Measurements from ENCODE around the gene GDA.

GDA gene

DNA sequence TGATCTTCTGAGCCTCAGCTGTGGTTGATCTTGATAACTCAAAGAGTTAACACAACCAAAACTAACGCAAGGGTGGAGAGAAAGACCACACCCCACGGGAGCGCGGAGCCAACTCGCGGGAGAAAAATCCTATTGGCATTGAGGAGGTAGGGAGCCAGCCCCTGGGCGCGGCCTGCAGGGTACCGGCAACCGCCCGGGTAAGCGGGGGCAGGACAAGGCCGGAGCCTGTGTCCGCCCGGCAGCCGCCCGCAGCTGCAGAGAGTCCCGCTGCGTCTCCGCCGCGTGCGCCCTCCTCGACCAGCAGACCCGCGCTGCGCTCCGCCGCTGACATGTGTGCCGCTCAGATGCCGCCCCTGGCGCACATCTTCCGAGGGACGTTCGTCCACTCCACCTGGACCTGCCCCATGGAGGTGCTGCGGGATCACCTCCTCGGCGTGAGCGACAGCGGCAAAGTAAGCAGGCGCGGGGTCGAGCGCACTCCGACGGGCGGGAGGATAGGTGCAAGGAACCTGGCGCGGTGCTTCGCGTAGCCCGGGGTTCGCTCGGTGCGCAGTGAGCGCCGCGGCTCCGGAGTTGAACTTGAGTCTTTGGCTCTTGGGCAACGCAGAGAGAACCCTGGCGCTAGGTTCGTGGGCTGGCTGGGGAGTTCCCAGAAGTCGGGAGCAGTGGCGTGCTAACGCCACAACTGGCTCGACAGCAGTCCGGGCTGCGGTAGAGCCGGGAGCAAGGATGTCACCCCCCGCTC, at the start of gene GDA:
Gene GDA, plus strand, starts transcription at position 210 of the 745 bp plus-strand sequence. Its CDS starts 120 bp downstream, at position 330.
- no peak for DNase-seq

DNA sequence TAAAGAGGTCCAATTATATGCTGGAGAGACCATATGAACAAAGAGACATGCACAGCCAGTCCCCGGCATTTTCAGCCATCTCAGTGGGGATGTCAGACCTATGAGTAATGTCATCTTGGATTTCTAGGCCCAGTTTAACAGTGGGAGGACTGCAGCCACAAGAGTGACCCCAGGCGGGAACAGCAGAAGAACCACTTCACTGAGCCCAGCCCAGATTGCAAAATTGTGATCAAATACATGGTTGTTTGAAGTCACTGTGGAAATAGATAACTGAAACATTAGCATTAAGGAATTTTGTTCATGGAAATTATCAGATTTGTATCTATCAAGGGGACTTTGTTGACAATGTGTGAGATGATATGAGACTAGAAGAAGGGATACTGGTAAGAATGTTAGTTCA, 46.7 kb upstream of the GDA start:
- no peak for DNase-seq

DNA sequence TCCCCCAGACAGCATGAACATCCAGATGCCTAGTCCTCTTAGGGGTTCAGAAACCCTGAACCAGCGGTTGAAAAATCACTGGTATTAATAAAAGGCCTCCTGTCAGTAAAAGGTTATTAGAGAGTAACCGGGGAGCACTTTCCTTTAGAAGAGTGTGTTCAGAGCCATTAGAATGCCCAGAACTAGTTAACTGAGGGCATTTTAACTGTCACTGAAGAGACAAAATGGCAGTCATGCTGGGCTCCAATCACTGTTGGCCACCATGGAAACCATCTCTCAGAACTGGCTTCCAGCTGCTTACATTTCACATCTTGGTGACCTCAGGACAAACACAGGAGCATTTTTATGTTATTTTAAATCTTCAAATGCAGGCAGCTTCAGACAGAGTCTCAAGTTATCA, 36.2 kb upstream of the GDA start:
- no peak for DNase-seq

DNA sequence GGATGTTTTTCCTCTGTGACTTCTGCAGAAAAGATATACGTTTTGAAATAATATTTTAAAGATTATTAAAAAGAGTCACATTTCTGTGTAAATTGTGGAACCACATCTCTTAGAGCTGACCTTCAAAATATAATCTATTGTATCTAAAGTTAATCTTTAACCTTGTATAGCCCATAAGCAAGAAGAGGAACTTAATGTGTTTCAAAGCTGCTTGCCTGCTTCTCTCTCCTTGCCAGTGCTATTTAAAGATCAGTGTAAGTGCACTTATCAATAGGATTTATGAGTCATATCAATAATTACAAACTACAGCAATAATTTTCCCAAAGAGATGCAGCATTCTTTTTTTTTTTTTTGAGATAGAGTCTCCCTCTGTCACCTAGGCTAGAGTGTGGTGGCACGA, 29.4 kb upstream of the GDA start:
- DNase-seq: no peak

- no peak for DNase-seq
Measured at GRCh38 chr9:72124947-72125346, 24.3 kb upstream of the GDA start.

GRCh38 chr9:72127753-72128152, 21.5 kb upstream of the GDA start:
- no peak for DNase-seq

- no peak for DNase-seq
Measured at GRCh38 chr9:72128526-72128925, 20.7 kb upstream of the GDA start.

- DNase-seq: no peak
Measured at GRCh38 chr9:72129271-72130156, 19.7 kb upstream of the GDA start.

DNA sequence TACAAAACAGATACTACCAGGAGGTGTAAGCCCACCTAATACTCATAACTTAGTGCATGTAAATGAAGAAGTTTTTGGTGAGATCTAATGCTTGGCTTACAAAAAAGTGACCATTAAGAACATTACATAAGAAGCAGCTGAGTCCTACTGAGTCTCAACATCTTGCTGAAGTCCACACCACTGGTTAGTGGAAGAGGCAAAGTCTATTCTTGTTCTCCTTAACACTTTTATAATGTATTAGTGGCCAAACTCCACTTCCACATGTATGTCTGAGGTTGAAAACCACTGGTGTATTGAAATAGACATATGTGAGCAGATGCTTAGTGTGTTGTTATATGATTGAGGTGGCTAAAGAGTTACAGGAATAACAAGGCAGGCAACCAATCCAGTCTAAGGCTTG, 18.9 kb upstream of the GDA start:
- no peak for DNase-seq

- DNase-seq: no peak
Measured at GRCh38 chr9:72131206-72131605, 18.0 kb upstream of the GDA start.

DNA sequence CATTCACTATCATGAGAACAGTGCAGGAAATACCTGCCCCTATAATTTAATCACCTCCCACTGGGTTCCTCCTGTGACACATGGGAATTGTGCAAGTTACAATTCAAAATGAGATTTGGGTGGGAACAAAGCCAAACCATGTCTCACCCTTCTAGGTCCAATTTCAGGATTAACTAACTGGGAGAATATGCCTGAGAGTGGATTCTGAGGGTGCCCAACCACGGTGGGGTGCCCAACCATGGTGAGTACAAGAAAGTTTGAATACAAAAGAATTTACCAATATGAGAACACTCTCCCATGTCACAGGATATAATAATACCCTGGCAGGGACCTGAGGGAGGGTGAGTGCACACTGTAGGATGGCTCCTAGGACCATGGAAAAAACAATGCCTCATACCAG, 17.2 kb upstream of the GDA start:
- no peak for DNase-seq

GRCh38 chr9:72133365-72134035, 15.7 kb upstream of the GDA start:
- no peak for DNase-seq

- DNase-seq: no peak
Measured at GRCh38 chr9:72134801-72135200, 14.4 kb upstream of the GDA start.

- no peak for DNase-seq
Measured at GRCh38 chr9:72137697-72138365, 11.4 kb upstream of the GDA start.

- no peak for DNase-seq
Measured at GRCh38 chr9:72139226-72139625, 10.0 kb upstream of the GDA start.

DNA sequence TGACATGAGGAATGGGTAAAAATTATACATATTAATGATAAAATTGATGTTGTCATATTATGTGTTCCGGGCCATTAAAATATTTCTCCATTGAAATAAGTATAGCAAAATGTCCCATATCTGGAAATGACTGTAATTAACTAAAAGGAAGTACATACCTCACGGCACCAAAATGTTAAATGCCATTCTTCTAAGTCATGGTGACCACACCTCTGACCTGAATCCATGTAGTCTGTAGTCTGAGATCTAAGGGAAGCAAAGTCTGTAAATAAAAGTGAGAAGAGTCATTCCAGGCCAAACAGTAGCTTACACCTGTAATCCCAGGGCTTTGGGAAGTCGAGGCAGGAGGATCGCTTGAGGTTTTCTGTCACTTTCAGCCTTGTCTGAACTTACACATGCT, 8.7 kb upstream of the GDA start:
- no peak for DNase-seq

DNA sequence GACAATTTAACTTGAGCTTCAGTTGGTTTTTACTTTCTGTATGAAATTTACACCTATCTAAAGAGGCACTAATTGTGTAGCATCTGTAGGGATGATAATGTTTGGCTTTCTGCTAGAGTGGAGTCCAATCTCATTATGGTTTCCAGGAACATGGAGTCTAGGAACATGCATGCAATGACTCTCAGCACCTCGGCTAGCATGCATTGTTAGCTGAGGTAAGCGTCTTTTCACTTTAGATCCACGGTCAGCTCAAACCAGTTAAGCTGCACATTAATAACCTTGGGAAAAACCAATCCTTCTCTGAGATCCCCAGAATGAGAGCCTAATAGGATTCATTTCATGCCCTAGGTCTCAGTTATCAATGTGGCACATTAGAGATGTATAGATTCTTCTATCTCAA, 7.8 kb upstream of the GDA start:
- no peak for DNase-seq

- DNase-seq: no peak
Measured at GRCh38 chr9:72144756-72145492, 4.3 kb upstream of the GDA start.

- DNase-seq: no peak
Measured at GRCh38 chr9:72145733-72146505, 3.3 kb upstream of the GDA start.

DNA sequence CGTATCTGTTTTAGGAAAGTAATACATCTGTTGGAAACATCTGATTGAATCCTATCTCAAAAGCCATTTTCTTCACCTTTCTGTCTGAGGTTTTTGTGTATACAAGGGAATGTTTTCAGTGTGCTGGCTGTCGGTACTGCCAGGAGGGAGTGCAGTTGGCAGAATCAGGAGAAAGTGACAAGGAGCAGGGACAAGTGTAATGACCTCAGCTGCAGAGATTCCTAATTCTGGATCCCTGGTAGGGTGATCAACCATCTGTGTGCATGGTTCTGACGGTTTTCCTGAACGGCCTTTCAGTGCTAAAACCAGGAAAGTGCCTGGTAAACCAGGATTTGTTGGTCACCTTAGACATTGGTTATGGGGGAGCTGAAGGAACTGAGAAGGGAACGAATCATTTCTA, 1.6 kb upstream of the GDA start:
- no peak for DNase-seq

GRCh38 chr9:72150127-72150526, 887 bp downstream of the GDA start:
- no peak for DNase-seq

DNA sequence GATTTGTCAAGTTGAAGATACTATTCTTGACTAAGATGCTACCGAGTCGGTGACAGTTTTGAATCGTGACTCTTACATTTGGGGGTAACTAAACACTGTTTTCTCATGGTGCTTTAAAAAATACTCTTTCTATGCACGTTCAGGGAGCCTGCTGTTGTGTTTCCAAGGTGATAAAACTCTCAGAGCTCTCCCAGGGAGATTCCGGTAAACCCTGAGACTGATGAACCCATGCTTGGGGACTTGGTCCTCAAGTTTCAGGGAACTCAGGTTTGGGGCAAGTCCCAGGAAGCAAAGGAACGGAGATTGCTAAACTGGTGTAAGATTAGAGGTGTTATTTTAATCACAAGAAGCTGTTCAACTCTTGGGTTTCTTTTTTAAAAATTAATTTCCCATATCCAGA, 1.4 kb downstream of the GDA start:
- DNase-seq: no peak
